ENCODE measurements around the gene CSF3. TPM values are rescaled to one million over a fixed set of nuclear protein-coding genes. Genes with fewer than 3 reads are reported as not detected.

Gene CSF3
- total and polyA plus RNA-seq, 3 donors from 2014 or later: 0.80 to 3.6 (median 2.4) TPM

- H3K36me3 ChIP-seq (ENCODE audit: low read depth, missing control alignments): no peaks in the 10 kb centered on the region
- DNase-seq: no peak
- peaks cover 39% of the 10 kb centered on the region for H3K4me1 ChIP-seq
- no peaks in the 10 kb centered on the region for H3K9me3 ChIP-seq
- no peak for TF ChIP-seq POLR2A (IDR thresholded peaks at IDR 0.05)
- TF ChIP-seq CTCF (IDR thresholded peaks at IDR 0.05): no peak
- H3K27me3 ChIP-seq: no peaks in the 10 kb centered on the region
- H3K4me3 ChIP-seq: no peak overlapping the region
- peak overlapping the region; percentile 14 to 78 for H3K27ac ChIP-seq
- WGBS, 2 donors: 22 to 52% methylated on average over 12 to 15 of the region's 18 CpGs
- intact Hi-C loops (cut with DNase I; ENCODE audit: low total_unique reads): loop anchor here (5.0 kb wide), 1 partner anchor 158 kb away; no protein-coding TSS in a partner anchor
Observed at GRCh38 chr17:40014375-40014980, 762 bp upstream of the CSF3 start.

- Histone ChIP-seq H3K4me3 (no peak overlapping the region), H3K27ac (peak overlapping the region in 1 of 2 donors; percentile 15), H3K4me1 (peaks cover 41% of the 10 kb centered on the region), H3K36me3 (ENCODE audit: low read depth, missing control alignments) (no peaks in the 10 kb centered on the region), H3K27me3 (no peaks in the 10 kb centered on the region), H3K9me3 (no peaks in the 10 kb centered on the region)
- intact Hi-C loops (cut with DNase I; ENCODE audit: low total_unique reads): no loop called here
- no peak for TF ChIP-seq POLR2A (IDR thresholded peaks at IDR 0.05)
- TF ChIP-seq CTCF (IDR thresholded peaks at IDR 0.05): no peak
- no peak for DNase-seq
- WGBS, 2 donors: 60 to 66% methylated on average over 19 to 26 of the region's 26 CpGs
Observed at GRCh38 chr17:40015998-40016985, 1.1 kb downstream of the CSF3 start.

- peaks cover 52% of the 10 kb centered on the region for H3K4me1 ChIP-seq
- DNase-seq: peak; percentile 52
Observed at GRCh38 chr17:40017422-40018080, 2.3 kb downstream of the CSF3 start.

More at GRCh38 chr17:40017422-40018080, 2.3 kb downstream of the CSF3 start:
- no peak for TF ChIP-seq CTCF (IDR thresholded peaks at IDR 0.05)
- no peak for TF ChIP-seq POLR2A (IDR thresholded peaks at IDR 0.05)
- Histone ChIP-seq H3K4me3 (no peak overlapping the region), H3K9me3 (no peaks in the 10 kb centered on the region), H3K36me3 (ENCODE audit: low read depth, missing control alignments) (no peaks in the 10 kb centered on the region), H3K27me3 (no peaks in the 10 kb centered on the region), H3K27ac (peak overlapping the region; percentile 15 to 55)
- whole genome bisulfite sequencing, 2 donors: 36 to 47% methylated on average over 15 of the region's 15 CpGs
- intact Hi-C loops (cut with DNase I; ENCODE audit: low total_unique reads): no loop called here

All from testis (tissue), 3 donors.